Stimulated activated CD8-positive, alpha-beta memory T cell treated with anti-CD3 and anti-CD28 coated beads, Interleukin-12 subunit alpha, Interleukin-12 subunit beta, amount 100 ng/mL, for 1 hour (primary cell): ENCODE measurements around the gene C10orf143.
"Not testable (repeated sequence)": the region's sequence is repeated elsewhere in the genome, so short reads cannot be mapped to it uniquely, and the experiment has no call there.

Experiments used
- DNase-seq: peaks from one replicate; pipeline ENCODE4 v3.0.0-alpha.2; 2020; ENCODE audit warnings: low read depth

Gene C10orf143

DNA sequence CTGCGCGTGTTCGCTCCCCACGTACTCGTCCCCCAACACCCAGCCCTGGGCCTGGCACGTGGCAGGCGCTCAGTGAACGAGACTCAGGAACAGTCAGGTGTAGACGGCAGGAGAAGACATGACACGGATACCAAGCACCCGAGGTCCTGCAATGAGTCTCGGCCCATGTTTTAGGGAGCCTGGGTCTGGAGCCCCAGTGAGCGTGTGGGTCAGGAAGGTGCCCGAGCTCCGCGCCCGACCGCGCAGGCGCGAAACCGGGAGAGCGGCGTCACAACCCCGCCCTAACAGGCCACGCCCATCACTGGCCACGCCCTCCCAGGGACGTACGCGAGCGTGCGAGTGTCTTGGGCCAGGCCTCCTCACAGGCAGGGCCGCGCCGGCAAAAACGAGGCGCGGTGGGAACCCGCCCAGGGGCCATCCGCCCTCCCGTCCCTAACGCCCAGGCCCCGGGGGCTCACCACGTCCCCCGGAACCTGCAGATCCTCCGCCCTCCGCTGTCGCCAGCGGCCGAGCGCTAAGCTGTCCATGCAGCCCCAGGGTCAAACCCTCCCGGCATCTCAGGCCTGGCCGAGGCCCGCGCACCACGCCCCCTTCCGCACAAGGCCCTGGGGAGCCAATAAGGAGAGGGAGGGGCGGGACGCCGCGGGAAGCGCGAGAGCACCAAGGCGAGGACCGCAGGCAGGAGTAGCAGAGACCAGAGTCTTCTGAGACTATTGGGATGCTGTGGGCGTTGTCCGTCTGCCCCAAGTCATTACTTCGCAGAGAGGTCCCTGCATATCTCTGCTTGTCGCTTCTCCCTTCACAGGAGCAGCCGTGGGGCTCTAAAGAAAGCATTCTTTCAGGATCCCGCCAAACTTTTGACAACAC, at the start of gene C10orf143:
Gene C10orf143, minus strand, starts transcription at position 585 of the 867 bp plus-strand sequence. Its CDS starts 58 bp downstream, at position 527.
- DNase-seq, result peak; percentile 96

DNA sequence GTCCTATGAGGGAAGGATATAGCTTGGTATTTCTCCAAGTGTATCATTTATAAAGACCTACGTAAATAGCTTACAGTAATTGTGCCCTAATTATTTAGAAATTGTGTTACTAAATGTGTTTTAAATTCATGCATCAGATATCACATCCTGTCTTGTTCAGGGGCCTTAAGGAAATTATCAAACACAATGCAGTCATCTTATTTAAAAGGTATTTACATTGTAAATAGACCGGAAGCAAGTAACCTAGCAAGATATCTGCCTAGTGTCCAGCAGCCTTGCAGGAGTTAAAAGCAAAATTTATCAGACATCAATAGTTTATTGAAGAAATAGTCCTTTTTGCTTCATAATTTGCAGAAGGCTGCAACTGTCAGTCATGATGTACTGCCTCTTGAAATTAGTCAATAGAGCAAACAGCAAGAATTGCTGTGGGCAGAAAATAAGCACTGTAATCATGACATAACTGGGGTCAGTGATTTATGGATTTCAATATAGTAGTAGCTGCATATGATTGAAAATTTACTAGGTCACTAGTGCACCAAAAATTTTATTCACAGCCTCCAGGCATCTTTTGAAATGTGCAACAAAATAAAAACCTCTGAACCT, 48.7 kb upstream of the C10orf143 start:
- no peak for DNase-seq

DNA sequence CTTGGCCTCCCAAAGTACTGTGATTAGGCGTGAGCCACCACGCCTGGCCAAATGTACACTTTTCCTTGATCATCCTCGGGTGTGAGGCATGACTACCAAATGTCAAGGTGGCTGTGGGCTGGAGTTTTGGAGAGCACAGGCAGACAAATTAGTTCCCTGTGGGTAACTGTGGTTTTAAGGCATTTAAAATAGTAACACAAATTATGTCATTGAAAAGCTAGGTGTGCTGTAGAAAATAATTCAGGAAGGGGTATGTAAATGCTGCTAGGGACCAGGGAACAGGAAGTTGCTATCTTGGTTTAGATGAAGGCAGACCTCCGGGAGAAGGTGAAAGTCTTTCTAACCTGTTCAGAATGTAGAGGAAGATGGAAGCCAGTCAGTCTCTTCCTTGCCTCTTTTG, 35.4 kb upstream of the C10orf143 start:
- DNase-seq, result no peak

DNA sequence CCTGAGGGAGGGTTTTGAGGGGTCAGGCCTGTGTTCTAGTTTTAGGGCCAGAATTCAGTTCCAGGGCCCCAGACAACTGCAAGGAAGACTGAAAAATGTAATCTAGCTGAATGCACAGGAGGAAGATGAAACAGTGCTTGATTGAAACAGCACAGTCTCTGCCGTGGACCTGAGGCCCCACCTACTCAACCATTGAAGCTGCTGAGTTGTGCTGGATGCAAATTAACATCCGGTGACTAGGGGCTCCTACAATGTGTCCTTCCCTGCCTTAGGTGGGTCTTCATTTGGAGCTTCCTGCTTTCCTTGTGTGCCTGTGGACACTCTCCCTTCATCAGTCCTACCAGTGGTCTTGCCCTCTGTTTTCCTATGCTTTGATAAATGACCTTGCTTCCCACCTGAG, 31.2 kb upstream of the C10orf143 start:
- no peak for DNase-seq

DNA sequence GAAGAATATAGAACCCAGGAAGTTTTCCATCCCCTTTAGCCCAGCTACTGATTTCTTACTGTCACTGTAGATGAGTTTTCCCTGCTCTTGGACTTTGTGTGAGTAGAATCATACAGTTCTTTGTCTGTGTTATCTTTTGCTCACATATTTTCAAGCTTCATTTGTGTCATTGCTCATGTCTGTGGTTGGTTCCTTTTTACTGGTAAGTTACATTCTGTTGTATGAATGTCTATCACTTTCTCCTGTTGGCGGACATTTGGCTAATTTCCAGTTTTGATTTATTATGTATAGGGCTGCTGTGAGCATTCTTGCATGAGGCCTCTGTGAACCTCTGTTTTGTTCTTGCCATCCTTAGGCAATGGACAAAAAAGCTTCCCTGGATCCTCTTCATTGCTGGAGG, 30.8 kb upstream of the C10orf143 start:
- DNase-seq, result no peak

DNA sequence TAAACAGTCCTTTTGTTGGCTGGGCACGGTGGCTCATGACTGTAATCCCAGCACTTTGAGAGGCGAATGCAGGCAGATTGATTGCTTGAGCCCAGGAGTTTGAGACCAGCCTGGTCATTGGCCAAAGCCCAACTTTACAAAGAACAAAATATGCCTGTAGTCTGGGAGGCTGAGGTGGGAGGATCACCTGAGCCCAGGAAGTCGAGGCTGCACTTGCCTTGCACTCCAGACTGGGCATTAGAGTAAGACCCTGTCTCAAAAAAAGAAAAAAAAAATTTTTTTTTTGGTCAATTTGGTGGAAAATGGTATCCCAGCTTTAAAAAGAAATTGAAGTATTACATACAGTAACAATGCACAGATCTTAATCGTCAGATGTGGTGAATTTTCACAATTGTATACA, 30.4 kb upstream of the C10orf143 start:
- no peak for DNase-seq

DNA sequence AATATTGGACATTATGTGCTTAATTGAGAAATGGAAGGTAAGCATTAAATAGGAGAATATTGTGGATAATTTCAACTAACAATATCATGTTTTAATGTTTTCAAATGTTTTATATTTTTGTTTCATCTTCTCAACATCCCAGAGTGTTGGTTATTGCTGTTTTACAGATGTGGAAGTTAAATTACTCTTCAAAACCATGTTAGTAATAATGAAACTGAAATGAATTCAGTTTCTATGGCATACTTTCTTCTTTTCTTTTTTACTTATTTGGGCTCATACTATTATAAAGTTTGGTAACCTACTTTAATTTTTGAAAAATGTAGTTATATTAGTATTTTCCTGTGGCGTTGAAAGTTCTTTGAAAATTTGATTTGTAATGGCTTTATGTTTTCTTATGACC, 29.8 kb upstream of the C10orf143 start:
- no peak for DNase-seq

DNA sequence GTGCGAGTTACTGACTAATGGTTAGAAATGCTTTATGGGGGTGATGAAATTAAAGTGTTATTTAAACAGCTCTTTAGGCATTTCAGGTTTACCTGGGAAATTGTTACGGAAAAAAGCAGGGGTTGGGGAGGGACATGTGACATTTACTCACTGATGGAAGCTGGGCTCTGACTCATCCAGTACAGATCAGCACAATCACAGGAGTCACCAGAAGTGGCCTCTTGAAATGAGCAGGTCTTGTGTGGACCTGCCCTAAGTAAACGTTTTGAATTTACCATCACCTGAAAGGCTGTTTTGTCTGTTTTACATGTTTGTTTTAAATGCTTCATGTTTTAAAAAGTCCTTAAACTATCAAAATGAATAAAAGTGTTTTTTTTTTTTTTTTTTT, 27.8 kb upstream of the C10orf143 start:
- DNase-seq, result no peak

DNA sequence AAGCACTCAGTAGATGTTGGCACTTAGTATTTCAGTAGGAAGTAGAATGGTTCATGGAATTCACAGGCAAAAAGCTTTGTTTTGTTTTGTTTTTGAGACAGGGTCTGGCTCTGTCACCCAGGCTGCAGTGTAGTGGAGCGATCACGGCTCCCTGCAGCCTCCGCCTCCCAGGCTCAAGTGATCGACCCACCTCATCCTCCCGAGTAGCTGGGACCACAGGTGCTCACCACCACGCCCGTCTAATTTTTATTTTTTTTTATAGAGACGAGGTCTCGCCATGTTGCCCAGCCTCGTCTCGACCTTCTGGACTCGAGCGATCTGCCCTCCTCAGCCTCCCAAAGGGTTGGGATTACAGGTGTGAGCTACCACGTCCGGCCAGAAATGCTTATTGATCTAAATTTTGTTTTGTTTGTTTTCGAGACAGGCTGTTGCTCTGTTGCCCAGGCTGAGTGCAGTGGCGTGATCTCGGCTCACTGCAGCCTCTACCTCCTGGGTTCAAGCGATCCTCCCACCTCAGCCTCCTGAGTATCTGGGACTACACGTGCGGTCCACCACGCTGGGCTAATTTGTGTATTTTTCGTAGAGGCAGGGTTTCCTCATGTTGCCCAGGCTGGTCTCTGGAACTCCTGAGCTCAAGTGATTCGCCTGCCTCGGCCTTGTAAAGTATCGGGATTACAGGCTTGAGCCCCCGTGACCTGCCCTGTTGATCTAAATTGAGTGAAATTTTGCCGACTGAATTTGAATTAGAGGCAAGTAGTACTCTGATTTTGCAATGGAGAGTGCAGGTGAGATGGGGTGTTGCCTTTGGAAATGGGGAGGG, 27.2 kb upstream of the C10orf143 start:
- DNase-seq, result no peak

DNA sequence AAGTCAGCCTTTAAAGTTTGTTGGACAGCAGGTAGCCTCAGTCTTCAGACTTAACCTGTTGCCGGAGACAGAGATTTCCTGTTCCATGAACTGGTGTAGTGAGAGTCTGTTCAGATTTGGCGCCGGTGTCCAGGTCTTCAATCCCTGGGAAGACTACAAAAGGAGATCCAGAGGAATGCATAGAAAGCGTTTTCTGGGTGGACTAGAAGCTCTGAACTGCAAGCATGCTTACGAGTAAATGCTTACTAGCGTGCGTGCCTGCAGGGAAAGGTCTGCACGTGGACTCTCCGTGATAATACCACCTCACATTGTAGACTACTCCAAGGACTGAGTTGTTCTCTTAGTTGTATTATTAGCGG, 26.4 kb upstream of the C10orf143 start:
- no peak for DNase-seq

DNA sequence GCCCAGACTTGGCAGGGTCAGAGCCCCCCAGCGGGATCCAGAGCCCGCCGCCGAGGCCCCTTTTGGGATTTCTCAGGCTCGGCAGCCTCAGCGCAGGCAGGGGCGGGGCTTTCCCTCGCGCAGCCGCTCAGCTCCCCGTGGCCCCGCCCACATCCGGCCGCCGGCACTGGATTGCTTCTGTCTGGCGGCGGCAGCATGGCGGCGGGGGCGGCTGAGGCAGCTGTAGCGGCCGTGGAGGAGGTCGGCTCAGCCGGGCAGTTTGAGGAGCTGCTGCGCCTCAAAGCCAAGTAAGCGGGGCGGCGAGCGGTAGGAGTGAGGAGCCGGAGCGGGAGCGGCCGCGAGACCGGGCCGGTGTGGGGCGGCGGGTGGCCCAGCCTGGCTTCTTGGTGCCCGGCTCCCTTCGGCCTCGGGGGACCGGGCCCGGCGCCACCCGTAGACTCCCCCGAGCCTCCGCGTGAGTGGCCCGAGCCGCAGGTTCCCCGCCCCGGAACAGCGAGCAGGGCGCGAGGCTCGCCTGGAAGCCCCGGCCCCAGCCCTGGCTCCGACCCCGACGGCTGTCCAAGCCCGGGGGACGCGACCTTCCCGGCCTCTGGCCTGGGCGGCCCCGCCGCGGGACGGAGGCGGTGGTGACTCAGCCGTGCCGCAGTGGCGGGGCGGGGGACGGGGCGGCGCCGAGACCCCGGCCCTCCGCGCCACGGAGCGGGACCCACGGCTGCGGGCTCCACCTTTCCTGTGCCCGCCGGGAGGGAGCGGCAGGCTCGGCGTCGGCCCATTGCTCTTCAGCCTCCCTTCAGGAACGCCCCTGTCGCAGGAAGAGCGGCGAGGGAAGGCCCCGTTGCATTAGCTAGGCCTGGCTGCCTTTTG, 25.8 kb upstream of the C10orf143 start, which contains the start of gene GLRX3:
Gene GLRX3, plus strand, starts transcription at position 166 of the 864 bp plus-strand sequence. Its CDS starts 30 bp downstream, at position 196.
- peak; percentile 80 for DNase-seq

DNA sequence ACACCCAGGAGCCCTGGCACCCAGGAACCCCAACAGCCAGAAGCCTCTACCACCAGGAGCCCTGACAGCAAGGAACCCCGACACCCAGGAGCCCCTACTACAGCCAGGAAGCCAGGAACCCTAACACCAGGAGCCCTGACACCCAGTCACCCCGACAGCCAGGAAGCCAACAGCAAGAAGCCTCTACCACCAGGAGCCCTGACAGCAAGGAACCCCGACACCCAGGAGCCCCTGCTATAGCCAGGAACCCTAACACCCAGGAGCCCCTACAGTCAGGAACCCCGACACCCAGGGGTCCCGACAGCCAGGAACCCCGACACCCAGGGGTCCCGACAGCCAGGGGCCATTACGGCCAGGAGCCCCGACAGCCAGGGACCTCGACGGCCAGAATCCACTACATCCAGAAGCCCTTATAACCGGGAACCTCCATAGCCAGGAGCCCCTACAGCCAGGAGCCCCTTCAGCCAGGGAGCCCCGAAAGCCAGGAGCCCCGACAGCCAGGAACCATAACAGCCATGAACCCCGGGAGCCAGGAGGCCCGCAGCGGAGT, 25.1 kb upstream of the C10orf143 start:
- DNase-seq, result no peak

DNA sequence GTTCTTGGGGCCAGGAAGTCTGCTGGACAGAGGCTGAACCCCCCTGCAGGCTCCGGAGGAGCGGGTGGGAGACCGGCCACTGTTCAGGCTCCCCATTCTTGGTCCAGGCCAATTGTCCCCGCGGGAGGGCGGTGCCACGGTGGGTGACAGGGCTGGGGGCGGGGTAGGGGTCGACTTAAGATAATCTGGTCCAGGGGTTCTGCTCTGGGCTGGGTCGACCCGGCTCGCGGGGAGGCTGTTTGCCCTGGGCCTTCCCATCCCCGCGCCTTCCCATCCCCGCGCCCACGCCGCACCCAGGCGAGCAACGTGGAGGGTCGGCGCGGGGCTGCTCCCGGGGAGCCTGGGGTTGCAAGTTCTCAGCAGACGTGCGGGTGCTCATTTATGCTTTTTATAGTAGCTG, 18.3 kb upstream of the C10orf143 start:
- DNase-seq, result no peak

DNA sequence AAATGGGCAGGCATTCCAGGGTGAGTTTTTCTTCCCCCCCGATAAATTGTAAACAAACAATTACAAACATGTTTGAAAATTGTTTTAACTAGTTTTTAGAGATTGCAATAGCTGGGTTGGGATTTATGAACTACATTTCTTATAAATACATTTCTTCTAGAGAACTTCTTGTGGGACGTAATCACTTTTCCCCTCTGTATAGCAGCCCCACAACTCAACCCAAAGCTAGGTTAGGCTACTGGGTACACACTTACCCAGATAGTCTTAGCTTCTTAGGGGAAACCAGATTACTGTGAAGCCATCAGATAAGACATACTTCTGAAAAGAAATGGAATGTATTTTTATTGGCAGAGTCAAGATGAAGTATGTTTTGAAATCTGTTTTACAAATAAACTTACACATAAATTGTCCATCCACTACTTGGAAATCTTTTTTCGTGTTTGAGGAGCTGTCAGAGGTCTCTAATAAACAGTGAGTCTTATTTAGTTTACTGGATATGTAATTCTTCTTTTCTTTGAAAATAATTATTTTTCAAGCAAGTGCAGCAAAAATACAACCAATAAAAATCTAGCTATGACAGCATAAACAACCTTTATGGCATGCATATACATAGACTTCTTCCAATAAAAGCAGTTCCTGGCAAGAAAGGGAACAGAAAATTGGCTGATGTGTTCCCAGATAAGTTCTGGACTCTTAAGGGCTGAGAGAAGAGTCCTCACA, 17.6 kb upstream of the C10orf143 start:
- DNase-seq, result no peak

DNA sequence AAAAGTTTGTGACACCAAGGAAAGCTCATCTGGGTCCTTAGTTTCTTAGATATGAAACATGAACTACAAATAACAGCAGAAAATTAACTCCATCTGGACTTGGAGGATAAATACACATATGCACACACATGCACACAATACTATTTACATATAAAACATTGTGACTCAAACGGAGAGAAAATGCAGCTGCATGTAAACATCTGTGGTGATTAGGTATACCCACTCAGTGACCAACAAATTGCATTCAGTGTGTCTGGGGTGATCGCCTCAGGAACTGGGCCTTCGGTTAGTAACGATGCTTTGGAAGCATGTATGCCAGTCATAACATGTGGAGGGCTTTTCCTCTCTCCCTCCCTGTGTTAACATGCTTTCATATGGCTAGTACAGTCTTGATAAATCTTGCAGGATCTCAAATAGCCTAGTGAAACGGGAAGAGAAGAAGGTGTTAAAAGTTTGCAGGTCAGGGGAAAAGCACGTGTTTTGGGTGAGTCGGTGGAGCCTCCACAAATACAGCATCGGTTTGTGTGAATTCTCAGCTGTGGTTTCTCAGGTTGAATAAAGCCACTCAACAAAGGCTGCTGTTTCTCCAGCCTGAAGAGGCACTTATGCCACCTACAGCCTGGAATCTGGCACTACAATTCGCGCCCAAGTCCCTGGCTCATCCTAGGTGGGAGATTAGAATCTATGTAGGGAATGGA, 16.9 kb upstream of the C10orf143 start:
- no peak for DNase-seq

DNA sequence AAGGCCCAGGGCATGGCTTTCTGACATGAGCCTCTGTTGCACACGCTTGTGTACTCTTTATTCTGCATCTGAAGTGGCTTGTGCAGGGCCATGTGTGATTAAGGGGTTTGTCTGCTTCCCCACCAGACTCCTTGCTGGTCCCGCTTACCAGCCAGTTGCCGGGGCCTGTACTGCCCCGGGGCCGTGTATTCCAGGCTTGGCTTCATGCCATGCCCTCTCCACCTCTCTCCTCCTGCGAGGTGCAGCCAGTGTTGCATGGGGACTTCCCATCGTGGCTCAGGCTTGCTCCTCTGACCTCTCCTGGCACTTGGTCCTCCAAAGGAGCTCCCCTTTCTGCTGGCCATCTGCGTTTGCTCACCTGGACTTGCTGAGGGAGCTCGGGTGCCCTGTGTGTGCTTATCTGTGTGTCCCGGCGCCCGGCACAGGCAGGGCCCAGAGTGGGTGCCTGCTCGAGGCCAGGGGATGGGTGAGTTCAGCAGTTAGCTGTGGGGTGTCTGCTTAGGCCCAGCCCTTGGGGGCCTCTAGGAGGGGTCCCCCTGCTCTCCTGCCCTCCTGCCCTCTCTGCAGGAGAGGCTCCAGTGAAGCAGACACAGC, 11.0 kb upstream of the C10orf143 start:
- no peak for DNase-seq

DNA sequence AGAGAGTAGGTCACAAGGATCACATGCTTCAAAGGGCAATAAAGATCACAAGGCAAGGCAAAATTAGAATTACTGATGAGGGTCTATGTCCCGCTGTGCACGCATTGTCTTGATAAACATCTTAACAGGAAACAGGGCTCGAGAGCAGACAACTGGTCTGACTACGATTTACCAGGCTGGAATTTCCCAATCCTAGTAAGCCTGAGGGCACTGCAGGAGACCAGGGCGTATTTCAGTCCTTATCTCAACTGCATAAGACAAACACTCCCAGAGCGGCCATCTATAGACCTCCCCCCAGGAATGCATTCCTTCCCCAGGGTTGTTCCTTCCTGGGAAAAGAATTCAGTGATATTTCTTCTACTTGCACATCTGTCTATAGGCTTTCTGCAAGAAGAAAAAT, 6.9 kb upstream of the C10orf143 start:
- DNase-seq, result not testable (repeated sequence)

DNA sequence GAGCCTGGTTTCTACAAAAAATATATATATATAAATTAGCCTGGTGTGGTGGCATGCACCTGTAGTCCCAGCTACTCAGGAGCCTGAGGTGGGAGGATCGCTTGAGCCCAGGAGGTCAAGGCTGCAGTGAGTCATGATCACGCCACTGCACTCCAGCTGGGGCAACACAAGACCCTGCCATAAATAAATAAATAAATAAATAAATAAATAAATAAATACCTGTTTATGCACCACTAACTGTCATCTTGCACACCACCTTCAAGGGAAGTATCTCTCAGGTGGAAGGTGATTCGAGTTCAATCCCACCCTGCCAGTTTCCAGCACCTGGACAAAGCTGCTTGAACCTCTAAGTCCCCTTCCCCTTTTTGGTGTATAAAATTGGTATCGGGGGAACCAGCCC, 6.3 kb upstream of the C10orf143 start:
- not testable (repeated sequence) for DNase-seq

DNA sequence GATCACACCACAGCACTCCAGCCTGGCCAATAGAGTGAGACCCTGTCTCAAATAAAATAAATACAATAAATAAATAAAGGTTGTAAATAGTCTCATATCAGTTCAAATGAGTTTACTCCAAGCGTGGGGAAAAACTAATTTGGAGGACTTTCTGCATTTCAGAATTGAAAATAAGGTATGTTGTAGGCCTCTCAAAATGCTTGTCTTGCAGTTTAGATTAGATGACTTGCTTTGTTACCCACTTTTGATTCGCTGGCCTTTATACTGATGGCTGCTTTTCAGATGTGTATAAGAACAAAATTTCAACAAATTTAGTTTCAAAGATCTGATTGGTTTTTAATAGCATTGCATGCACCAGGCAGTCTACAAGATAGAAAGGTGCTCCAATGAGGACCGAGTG, 2.2 kb upstream of the C10orf143 start:
- no peak for DNase-seq

DNA sequence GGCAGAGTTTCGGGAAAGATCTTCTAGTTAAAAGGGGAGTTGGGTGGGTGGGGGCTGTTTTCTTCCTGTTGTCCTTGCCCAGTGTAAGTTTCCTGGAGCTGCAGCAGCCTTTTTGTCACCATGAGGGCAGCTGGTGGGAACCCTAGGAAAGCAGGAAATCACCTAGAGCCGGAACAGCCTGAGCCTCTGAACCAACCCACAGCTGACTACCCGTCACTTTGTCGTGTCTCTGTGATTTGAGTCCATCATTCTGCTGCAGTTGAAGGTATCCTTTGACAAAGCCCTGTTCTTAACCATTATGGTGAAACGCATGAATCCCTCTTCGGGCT, 1.2 kb upstream of the C10orf143 start:
- DNase-seq, result no peak
